ENCODE results near the gene RGS6.

RGS6 gene

GRCh38 chr14:72026536-72026935, 94.3 kb downstream of the RGS6 start:
- CTCF ChIA-PET = interaction anchor here (0.7 kb wide), 1 partner anchor 330 kb away, joined by 12 read pairs; no protein-coding TSS in a partner anchor
- POLR2A ChIA-PET = no interaction called here
- no peak for TF ChIP-seq SP1 (IDR thresholded peaks at IDR 0.05)
- TF ChIP-seq ELF4 (IDR thresholded peaks at IDR 0.05) = no peak
- no peak for TF ChIP-seq FOXM1 (IDR thresholded peaks at IDR 0.05; ENCODE audit: borderline replicate concordance)
- no peak for TF ChIP-seq ARNT (IDR thresholded peaks at IDR 0.05)
- DNase-seq (ENCODE audit: extremely low spot score) = no peak

GRCh38 chr14:72027061-72027460, 94.8 kb downstream of the RGS6 start:
- DNase-seq (ENCODE audit: extremely low spot score) = no peak
- ChIA-PET POLR2A (no interaction called here), CTCF (interaction anchor here (0.7 kb wide), 1 partner anchor 330 kb away, joined by 12 read pairs; no protein-coding TSS in a partner anchor)
- TF ChIP-seq ELF4 (IDR thresholded peaks at IDR 0.05) (no peak), TARDBP (IDR thresholded peaks at IDR 0.05) (no peak), FOXA1 (IDR thresholded peaks at IDR 0.05) (no peak), SP1 (IDR thresholded peaks at IDR 0.05) (no peak), FOXK2 (IDR thresholded peaks at IDR 0.05) (no peak), FOXM1 (IDR thresholded peaks at IDR 0.05; ENCODE audit: borderline replicate concordance) (no peak), SUZ12 (IDR thresholded peaks at IDR 0.05) (no peak), LEF1 (IDR thresholded peaks at IDR 0.05; ENCODE audit: borderline replicate concordance) (no peak), ZNF384 (IDR thresholded peaks at IDR 0.05) (no peak), NFRKB (IDR thresholded peaks at IDR 0.05) (no peak)

- DNase-seq (ENCODE audit: extremely low spot score) = no peak
- CTCF ChIA-PET = no interaction called here
- TF ChIP-seq, protein P1, sequence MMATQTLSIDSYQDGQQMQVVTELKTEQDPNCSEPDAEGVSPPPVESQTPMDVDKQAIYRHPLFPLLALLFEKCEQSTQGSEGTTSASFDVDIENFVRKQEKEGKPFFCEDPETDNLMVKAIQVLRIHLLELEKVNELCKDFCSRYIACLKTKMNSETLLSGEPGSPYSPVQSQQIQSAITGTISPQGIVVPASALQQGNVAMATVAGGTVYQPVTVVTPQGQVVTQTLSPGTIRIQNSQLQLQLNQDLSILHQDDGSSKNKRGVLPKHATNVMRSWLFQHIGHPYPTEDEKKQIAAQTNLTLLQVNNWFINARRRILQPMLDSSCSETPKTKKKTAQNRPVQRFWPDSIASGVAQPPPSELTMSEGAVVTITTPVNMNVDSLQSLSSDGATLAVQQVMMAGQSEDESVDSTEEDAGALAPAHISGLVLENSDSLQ (IDR thresholded peaks at IDR 0.05) = no peak
- TF ChIP-seq NFRKB (IDR thresholded peaks at IDR 0.05) = no peak
- TF ChIP-seq SUZ12 (IDR thresholded peaks at IDR 0.05) = no peak
- POLR2A ChIA-PET = no interaction called here
These were observed 101.1 kb downstream of the RGS6 start for GRCh38 chr14:72033365-72033764.

- ChIA-PET CTCF (no interaction called here), POLR2A (no interaction called here)
- no peak for DNase-seq (ENCODE audit: extremely low spot score)
- TF ChIP-seq FOXK2 (IDR thresholded peaks at IDR 0.05) = no peak
- TF ChIP-seq FOXA1 (IDR thresholded peaks at IDR 0.05) = no peak
- no peak for TF ChIP-seq FOXM1 (IDR thresholded peaks at IDR 0.05; ENCODE audit: borderline replicate concordance)
- no peak for TF ChIP-seq BHLHE40 (IDR thresholded peaks at IDR 0.05; ENCODE audit: borderline replicate concordance)
- TF ChIP-seq NFRKB (IDR thresholded peaks at IDR 0.05) = no peak
- TF ChIP-seq LEF1 (IDR thresholded peaks at IDR 0.05; ENCODE audit: borderline replicate concordance) = no peak
- no peak for TF ChIP-seq ELF4 (IDR thresholded peaks at IDR 0.05)
- TF ChIP-seq SP1 (IDR thresholded peaks at IDR 0.05) = no peak
- TF ChIP-seq, protein P1 (IDR thresholded peaks at IDR 0.05) = no peak
- TF ChIP-seq L3MBTL2 (conservative IDR thresholded peaks at IDR 0.05) = no peak
- no peak for TF ChIP-seq HDGF (IDR thresholded peaks at IDR 0.05; ENCODE audit: borderline replicate concordance)
- no peak for TF ChIP-seq SUZ12 (IDR thresholded peaks at IDR 0.05)
- no peak for TF ChIP-seq CTBP1 (IDR thresholded peaks at IDR 0.05; ENCODE audit: borderline replicate concordance)
- no peak for TF ChIP-seq ZNF384 (IDR thresholded peaks at IDR 0.05)
- no peak for TF ChIP-seq TARDBP (IDR thresholded peaks at IDR 0.05)
- no peak for TF ChIP-seq ARNT (IDR thresholded peaks at IDR 0.05)
These were observed 108.3 kb downstream of the RGS6 start for GRCh38 chr14:72040528-72040927.

DNA sequence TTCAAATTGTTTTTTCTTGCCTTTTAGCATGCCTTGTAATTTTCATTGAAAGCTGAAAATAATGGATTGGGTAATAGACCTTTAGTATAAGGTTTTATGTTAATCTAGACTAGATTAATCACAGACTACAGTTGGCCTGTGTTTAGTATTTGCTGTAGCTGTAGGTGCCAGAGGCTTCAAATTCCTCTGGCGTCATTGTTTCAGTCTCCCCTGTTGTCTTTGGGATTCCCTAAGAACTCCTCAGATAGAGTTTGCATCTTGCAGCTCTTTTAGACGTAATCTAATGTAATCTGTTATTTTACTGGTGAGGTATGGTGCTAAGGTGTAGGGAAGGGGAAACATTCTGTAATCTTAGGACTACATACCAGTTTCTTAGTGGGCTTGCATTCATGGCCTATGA, 113.0 kb downstream of the RGS6 start:
- no peak for TF ChIP-seq HDGF (IDR thresholded peaks at IDR 0.05; ENCODE audit: borderline replicate concordance)
- ChIA-PET CTCF (no interaction called here), POLR2A (no interaction called here)
- DNase-seq (ENCODE audit: extremely low spot score) = no peak

DNA sequence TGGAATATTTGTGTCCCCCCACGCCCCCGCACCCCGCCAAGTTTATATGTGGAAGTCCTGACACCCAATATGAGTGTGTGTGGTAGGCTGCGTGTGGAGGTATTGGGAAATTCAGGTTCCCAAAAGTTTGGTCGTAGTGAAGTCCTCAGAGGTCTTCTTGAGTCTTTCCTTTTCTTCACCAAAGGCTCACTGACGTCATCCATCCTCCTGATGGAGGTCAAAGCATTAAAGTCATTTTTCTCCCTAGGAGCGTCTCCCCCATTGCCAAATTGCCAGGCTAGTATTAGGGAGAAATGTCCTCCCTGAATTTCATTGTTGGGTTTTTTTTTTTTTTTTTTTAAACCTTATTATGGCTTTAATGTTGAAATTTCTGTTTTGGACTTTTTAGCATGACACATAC, 113.7 kb downstream of the RGS6 start:
- no peak for DNase-seq (ENCODE audit: extremely low spot score)
- TF ChIP-seq FOXA1 (IDR thresholded peaks at IDR 0.05) (no peak), TARDBP (IDR thresholded peaks at IDR 0.05) (no peak), FOXM1 (IDR thresholded peaks at IDR 0.05; ENCODE audit: borderline replicate concordance) (no peak), ELF4 (IDR thresholded peaks at IDR 0.05) (no peak), ZNF384 (IDR thresholded peaks at IDR 0.05) (no peak), LEF1 (IDR thresholded peaks at IDR 0.05; ENCODE audit: borderline replicate concordance) (no peak), ARNT (IDR thresholded peaks at IDR 0.05) (no peak), CTBP1 (IDR thresholded peaks at IDR 0.05; ENCODE audit: borderline replicate concordance) (no peak), HDGF (IDR thresholded peaks at IDR 0.05; ENCODE audit: borderline replicate concordance) (no peak), SP1 (IDR thresholded peaks at IDR 0.05) (no peak), L3MBTL2 (conservative IDR thresholded peaks at IDR 0.05) (no peak)
- TF ChIP-seq, protein P1 (IDR thresholded peaks at IDR 0.05) = no peak
- CTCF ChIA-PET = no interaction called here
- POLR2A ChIA-PET = no interaction called here

GRCh38 chr14:72049462-72049861, 117.2 kb downstream of the RGS6 start:
- no peak for DNase-seq (ENCODE audit: extremely low spot score)

More at GRCh38 chr14:72049462-72049861, 117.2 kb downstream of the RGS6 start:
- ChIA-PET POLR2A (no interaction called here), CTCF (no interaction called here)
- no peak for TF ChIP-seq FOXA1 (IDR thresholded peaks at IDR 0.05)
- no peak for TF ChIP-seq NFRKB (IDR thresholded peaks at IDR 0.05)
- no peak for TF ChIP-seq CTBP1 (IDR thresholded peaks at IDR 0.05; ENCODE audit: borderline replicate concordance)
- no peak for TF ChIP-seq BHLHE40 (IDR thresholded peaks at IDR 0.05; ENCODE audit: borderline replicate concordance)
- TF ChIP-seq L3MBTL2 (conservative IDR thresholded peaks at IDR 0.05) = no peak
- no peak for TF ChIP-seq TARDBP (IDR thresholded peaks at IDR 0.05)
- TF ChIP-seq, protein P1 (IDR thresholded peaks at IDR 0.05) = no peak
- no peak for TF ChIP-seq ARNT (IDR thresholded peaks at IDR 0.05)
- no peak for TF ChIP-seq FOXM1 (IDR thresholded peaks at IDR 0.05; ENCODE audit: borderline replicate concordance)
- no peak for TF ChIP-seq HDGF (IDR thresholded peaks at IDR 0.05; ENCODE audit: borderline replicate concordance)
- no peak for TF ChIP-seq SUZ12 (IDR thresholded peaks at IDR 0.05)
- no peak for TF ChIP-seq FOXK2 (IDR thresholded peaks at IDR 0.05)
- no peak for TF ChIP-seq LEF1 (IDR thresholded peaks at IDR 0.05; ENCODE audit: borderline replicate concordance)
- TF ChIP-seq ELF4 (IDR thresholded peaks at IDR 0.05) = no peak
- no peak for TF ChIP-seq SP1 (IDR thresholded peaks at IDR 0.05)
- TF ChIP-seq ZNF384 (IDR thresholded peaks at IDR 0.05) = no peak
